Measurements from ENCODE around the gene VSIG4. TPM values are rescaled to one million over a fixed set of nuclear protein-coding genes. Genes with fewer than 3 reads are reported as not detected.

The VSIG4 gene
- total RNA-seq (ENCODE audit: low replicate concordance): not detected in 2 replicates

GRCh38 chrX:66039944-66040343 lies at the start of gene VSIG4:
VSIG4 (minus strand) TSS chrX:66040080; CDS start chrX:66039998, 82 bp downstream.
- H2AFZ ChIP-seq (replicated peaks): no peak within 1 kb of the TSS
- no peaks in the 10 kb centered on the region for H3K36me3 ChIP-seq
- H3K9me3 ChIP-seq (ENCODE audit: low read depth): peaks cover 6% of the 10 kb centered on the region
- no peaks in the 10 kb centered on the region for H3K79me2 ChIP-seq (ENCODE audit: low read depth)
- Mint-ChIP-seq H3K27me3 (ENCODE audit: insufficient read depth, low read depth) (peaks cover 6% of the 10 kb centered on the region), H3K9me3 (no peaks in the 10 kb centered on the region), H3K27ac (no peak within 1 kb of the TSS), H3K36me3 (no peaks in the 10 kb centered on the region), H3K4me3 (no peak within 1 kb of the TSS), H3K4me1 (no peaks in the 10 kb centered on the region)
- H3K4me2 ChIP-seq: no peak within 1 kb of the TSS
- no peak within 1 kb of the TSS for H3K4me3 ChIP-seq
- H4K20me1 ChIP-seq (ENCODE audit: low read depth): no peaks in the 10 kb centered on the region
- H3K4me1 ChIP-seq: no peaks in the 10 kb centered on the region
- TF ChIP-seq EZH2phosphoT487 (IDR thresholded peaks at IDR 0.05) (no peak), EZH2 (IDR thresholded peaks at IDR 0.05) (no peak), CTCF (IDR thresholded peaks at IDR 0.05) (no peak)
- H3K27ac ChIP-seq: no peak within 1 kb of the TSS
- no peak for DNase-seq (ENCODE audit: low spot score)
- H3K9ac ChIP-seq: no peak within 1 kb of the TSS
- no peaks in the 10 kb centered on the region for H3K27me3 ChIP-seq
- peaks cover 12% of the 10 kb centered on the region for H3F3A ChIP-seq (ENCODE audit: low read depth)

GRCh38 chrX:66076801-66077200 lies 36.9 kb upstream of the VSIG4 start:
- Mint-ChIP-seq H3K9me3 (peaks cover 2% of the 10 kb centered on the region), H3K4me3 (no peak overlapping the region), H3K4me1 (no peaks in the 10 kb centered on the region), H3K36me3 (no peaks in the 10 kb centered on the region), H3K27me3 (ENCODE audit: insufficient read depth, low read depth) (no peaks in the 10 kb centered on the region), H3K27ac (no peak overlapping the region)
- Histone ChIP-seq H3F3A (ENCODE audit: low read depth) (no peaks in the 10 kb centered on the region), H3K4me3 (no peak overlapping the region), H3K4me2 (no peak overlapping the region), H3K36me3 (no peaks in the 10 kb centered on the region), H3K27me3 (no peaks in the 10 kb centered on the region), H2AFZ (replicated peaks) (no peak overlapping the region), H3K9me3 (ENCODE audit: low read depth) (no peaks in the 10 kb centered on the region), H3K4me1 (no peaks in the 10 kb centered on the region), H3K9ac (no peak overlapping the region), H3K79me2 (ENCODE audit: low read depth) (no peaks in the 10 kb centered on the region), H4K20me1 (ENCODE audit: low read depth) (no peaks in the 10 kb centered on the region), H3K27ac (no peak overlapping the region)
- TF ChIP-seq CTCF (IDR thresholded peaks at IDR 0.05) (no peak), EZH2 (IDR thresholded peaks at IDR 0.05) (no peak), EZH2phosphoT487 (IDR thresholded peaks at IDR 0.05) (no peak)
- no peak for DNase-seq (ENCODE audit: low spot score)

GRCh38 chrX:66074920-66075879 lies 35.3 kb upstream of the VSIG4 start:
- TF ChIP-seq EZH2 (IDR thresholded peaks at IDR 0.05): no peak
- no peak for TF ChIP-seq EZH2phosphoT487 (IDR thresholded peaks at IDR 0.05)
- TF ChIP-seq CTCF (IDR thresholded peaks at IDR 0.05): no peak
- H3K27ac ChIP-seq: no peak overlapping the region
- H3K79me2 ChIP-seq (ENCODE audit: low read depth): no peaks in the 10 kb centered on the region
- H3K27ac Mint-ChIP-seq: no peak overlapping the region
- no peak overlapping the region for H3K4me3 Mint-ChIP-seq
- H3K4me2 ChIP-seq: no peak overlapping the region
- H4K20me1 ChIP-seq (ENCODE audit: low read depth): no peaks in the 10 kb centered on the region
- H3K9me3 Mint-ChIP-seq: peaks cover 2% of the 10 kb centered on the region
- H3K27me3 Mint-ChIP-seq (ENCODE audit: insufficient read depth, low read depth): no peaks in the 10 kb centered on the region
- H3K9me3 ChIP-seq (ENCODE audit: low read depth): no peaks in the 10 kb centered on the region
- H3K9ac ChIP-seq: no peak overlapping the region
- H3F3A ChIP-seq (ENCODE audit: low read depth): no peaks in the 10 kb centered on the region
- H2AFZ ChIP-seq (replicated peaks): no peak overlapping the region
- DNase-seq (ENCODE audit: low spot score): no peak
- H3K4me1 ChIP-seq: no peaks in the 10 kb centered on the region
- H3K4me3 ChIP-seq: no peak overlapping the region
- H3K36me3 Mint-ChIP-seq: no peaks in the 10 kb centered on the region
- no peaks in the 10 kb centered on the region for H3K36me3 ChIP-seq
- H3K4me1 Mint-ChIP-seq: no peaks in the 10 kb centered on the region
- no peaks in the 10 kb centered on the region for H3K27me3 ChIP-seq
